A549 (cell line): ENCODE measurements around the gene NUP188. TPM values are rescaled to one million over a fixed set of nuclear protein-coding genes. Genes with fewer than 3 reads are reported as not detected.

ENCODE experiments used
- ATAC-seq, 2 experiments: fragments of 200-7000 bp in 1 of 2; fragments of >200 bp in 1 of 2; cut with Nextera tagmentation in 1 of 2; cut with Tn5 transposase in 1 of 2; 3 replicates each; pipeline versions ENCODE4 v1.8.0 to v1.9.1; 2018 to 2020; ENCODE audit warnings: mild to moderate bottlenecking in 1 of 2, moderate library complexity in 1 of 2
- CTCF ChIA-PET: fragments of 300-600 bp; sonication (Branson Sonifier 250); formaldehyde crosslinking; extraction: SDS; loops from one replicate; lab custom pipeline; 2021; ENCODE audit warnings: antibody characterized with exemption, inconsistent platforms; lab: Yijun Ruan, JAX
- POLR2A ChIA-PET: fragments of 350-600 bp; formaldehyde crosslinking; extraction: SDS; loops from one replicate; lab custom pipeline; 2021; ENCODE audit warnings: antibody characterized with exemption, inconsistent platforms; lab: Yijun Ruan, JAX
- DNase-seq, 2 experiments: peaks; one replicate each; pipeline versions ENCODE4 v3.0.0 to v3.0.0-alpha.2; 2011 to 2016; ENCODE audit warnings: low read depth in 1 of 2, low spot score in 1 of 2
- FAIRE-seq: peaks from 2 replicates; lab custom pipeline; 2011; peaks lifted over from hg19 to GRCh38; lab: Jason Lieb, UNC
- H3K27ac ChIP-seq, 2 experiments: fragments of >200 bp; sonication (Bioruptor Twin); formaldehyde crosslinking; 3 replicates each; pipeline ENCODE4 v1.5.1; 2016 to 2017
- H3K4me1 ChIP-seq: fragments of >200 bp; sonication (Bioruptor Twin); formaldehyde crosslinking; 3 replicates; pipeline ENCODE4 v1.6.1; 2016
- H3K4me2 ChIP-seq: fragments of >200 bp; sonication (Bioruptor Twin); formaldehyde crosslinking; 3 replicates; pipeline ENCODE4 v1.6.1; 2016
- H3K4me3 ChIP-seq: fragments of >200 bp; sonication (Bioruptor Twin); formaldehyde crosslinking; 3 replicates; pipeline ENCODE4 v1.5.1; 2016
- H3K9me3 ChIP-seq: fragments of >200 bp; sonication (Bioruptor Twin); formaldehyde crosslinking; 3 replicates; pipeline ENCODE4 v1.6.1; 2016
- BCL3 ChIP-seq: fragments of >200 bp; sonication (Bioruptor Twin); formaldehyde crosslinking; IDR thresholded peaks from 3 replicates; pipeline ENCODE4 v1.6.1; 2016
- CEBPB ChIP-seq, 2 experiments: fragments of >200 bp in 1 of 2; sonication (Bioruptor Twin) in 1 of 2; formaldehyde crosslinking in 1 of 2; IDR thresholded peaks; 2 replicates each; pipeline ENCODE4 v1.6.1; 2012 to 2016
- CTCF ChIP-seq: fragments of >200 bp; sonication (Bioruptor Twin); formaldehyde crosslinking; IDR thresholded peaks from 3 replicates; pipeline ENCODE4 v1.5.1; 2016
- ELK1 ChIP-seq: fragments of 150-350 bp; IDR thresholded peaks from 2 replicates; pipeline ENCODE4 v1.6.1; 2014; ENCODE audit warnings: low read depth, mild to moderate bottlenecking, low read length
- HOXB5 ChIP-seq: fragments of 250-450 bp; sonication (Bioruptor Pico); IDR thresholded peaks from 2 replicates; pipeline ENCODE4 v1.5.0; 2020; ENCODE audit warnings: mild to moderate bottlenecking, moderate library complexity
- JUN ChIP-seq, 2 experiments: fragments of >200 bp; sonication (Bioruptor Twin); formaldehyde crosslinking; IDR thresholded peaks; 2 replicates in 1 of 2; 3 replicates in 1 of 2; pipeline ENCODE4 v1.6.1; 2016 to 2017
- PBX3 ChIP-seq: IDR thresholded peaks from 2 replicates; pipeline ENCODE4 v1.6.1; 2012
- PHF8 ChIP-seq: fragments of 200-600 bp; sonication (generic); IDR thresholded peaks from 2 replicates; pipeline ENCODE4 v1.6.1; 2016; ENCODE audit warnings: low read depth, mild to moderate bottlenecking, antibody characterized with exemption, moderate library complexity, borderline replicate concordance
- POLR2A ChIP-seq: IDR thresholded peaks from 2 replicates; pipeline ENCODE4 v1.6.1; 2012; ENCODE audit warnings: mild to moderate bottlenecking, low read length
- RFX5 ChIP-seq: fragments of 450-650 bp; IDR thresholded peaks from 2 replicates; pipeline ENCODE4 v1.7.1; 2014; ENCODE audit warnings: antibody characterized with exemption, mild to moderate bottlenecking, moderate library complexity
- SMC3 ChIP-seq: fragments of >200 bp; sonication (Bioruptor Twin); formaldehyde crosslinking; IDR thresholded peaks from 3 replicates; pipeline ENCODE4 v1.6.1; 2018; ENCODE audit warnings: inconsistent platforms
- USF2 ChIP-seq: fragments of 450-650 bp; IDR thresholded peaks from 2 replicates; pipeline ENCODE4 v1.6.1; 2014; ENCODE audit warnings: antibody characterized with exemption
- WGBS: methylation state at CpG from one replicate; pipeline ENCODE4 v1.1.6; 2017; ENCODE audit errors: missing lambda C conversion rate; 5-methylcytosine and 5-hydroxymethylcytosine counted together
- polyA plus RNA-seq, 4 experiments: library from polyadenylated mRNA; depleted of rRNA in 3 of 4; stranded (reverse); fragments of >200 nt; fragmentation: RNase III in 1 of 4; extraction: RNeasy Plus Mini Kit Qiagen cat#74134 plus additional on column Dnase treatment in 1 of 4; gene quantifications; 2 replicates in 3 of 4; 3 replicates in 1 of 4; pipeline ENCODE4 v1.2.3, GENCODE V29; 2011 to 2017

NUP188 gene
- polyA plus RNA-seq, 2 of the 4 experiments (the other 2 are of a cell fraction) = 33.2 to 52.3 TPM

- peak within 1 kb of the TSS; percentile 74 to 90 for H3K27ac ChIP-seq
- 2% methylated on average over 44 of the region's 49 CpGs for WGBS
- peak within 1 kb of the TSS; percentile 92 for H3K4me2 ChIP-seq
- H3K9me3 ChIP-seq = no peaks in the 10 kb centered on the region
- peaks cover 14% of the 10 kb centered on the region; the same call in 1 of the 3 replicates for H3K4me1 ChIP-seq
- no peak for TF ChIP-seq CTCF
- no peak for TF ChIP-seq ELK1
- TF ChIP-seq BCL3 = 0 out of 3 replicates have a peak, but pooled peaks have one; percentile 63
- TF ChIP-seq PHF8 = peak; percentile 59; the same call in 1 of the 2 replicates
- TF ChIP-seq HOXB5 (CRISPR knock-in tag) = no peak
- peak; percentile 75 for TF ChIP-seq POLR2A
- peak in 1 of 2 experiments; percentile 39; a peak in 1 of 5 replicates for TF ChIP-seq JUN (IDR thresholded peaks at IDR 0.05)
- peak; percentile 96 for TF ChIP-seq USF2
- TF ChIP-seq PBX3 = peak; percentile 84
- TF ChIP-seq RFX5 = peak; percentile 33; the same call in 1 of the 2 replicates
- peak in 1 of 2 experiments; percentile 24; a peak in 1 of 4 replicates for TF ChIP-seq CEBPB (IDR thresholded peaks at IDR 0.05)
- H3K4me3 ChIP-seq = peak within 1 kb of the TSS; percentile 77
- no peak for FAIRE-seq
- ChIA-PET CTCF (interaction anchor here (2.2 kb wide), 1 partner anchor 30 kb away, joined by 7 read pairs; no protein-coding TSS in a partner anchor), POLR2A (interaction anchor here (0.6 to 1.0 kb wide), 5 partner anchors 8 to 485 kb away, joined by 3 to 8 read pairs (median 3); partner anchors contain the start of genes DOLPP1 and SH3GLB2)
- DNase-seq = peak; percentile 99 to 100
- peak; percentile 92 to 98 for ATAC-seq
These were observed 88.9 kb downstream of the NUP188 start, which contains the start of gene MIGA2 for GRCh38 chr9:129036241-129036922. MIGA2 (plus strand) TSS chr9:129036626; CDS start chr9:129040595, 3,969 bp downstream.

- Histone ChIP-seq H3K4me3 (peak overlapping the region; percentile 77), H3K4me1 (peaks cover 14% of the 10 kb centered on the region; the same call in 1 of the 3 replicates), H3K27ac (peak overlapping the region; percentile 74 to 90), H3K4me2 (peak overlapping the region; percentile 92)
- FAIRE-seq (no peak), DNase-seq (no peak), ATAC-seq (peak; percentile 9 to 11; a peak in 3 of 6 replicates)
- WGBS = 30% methylated on average over 31 of the region's 32 CpGs
- ChIA-PET POLR2A (interaction anchor here (0.6 to 1.0 kb wide), 4 partner anchors 9 to 138 kb away, joined by 3 to 8 read pairs (median 4); partner anchors contain the start of genes DOLPP1 and SH3GLB2), CTCF (interaction anchor here (0.8 to 2.9 kb wide), 4 partner anchors 8 to 31 kb away, joined by 4 to 18 read pairs (median 6); partner anchors contain the start of gene SH3GLB2)
- 0 out of 3 replicates have a peak, but pooled peaks have one; percentile 2 for TF ChIP-seq BCL3
- no peak for TF ChIP-seq SMC3
- TF ChIP-seq, all 56 proteins: peak for 1
- H3K9me3 ChIP-seq = no peaks in the 10 kb centered on the region
These were observed 89.6 kb downstream of the NUP188 start for GRCh38 chr9:129036923-129037766.
